ENCODE results near the gene TRH. TPM values are rescaled to one million over a fixed set of nuclear protein-coding genes. Genes with fewer than 3 reads are reported as not detected.
"Not testable (repeated sequence)": the region's sequence is repeated elsewhere in the genome, so short reads cannot be mapped to it uniquely, and the experiment has no call there.

TRH gene
- total RNA-seq, 6 experiments from 2014 or later = not detected

DNA sequence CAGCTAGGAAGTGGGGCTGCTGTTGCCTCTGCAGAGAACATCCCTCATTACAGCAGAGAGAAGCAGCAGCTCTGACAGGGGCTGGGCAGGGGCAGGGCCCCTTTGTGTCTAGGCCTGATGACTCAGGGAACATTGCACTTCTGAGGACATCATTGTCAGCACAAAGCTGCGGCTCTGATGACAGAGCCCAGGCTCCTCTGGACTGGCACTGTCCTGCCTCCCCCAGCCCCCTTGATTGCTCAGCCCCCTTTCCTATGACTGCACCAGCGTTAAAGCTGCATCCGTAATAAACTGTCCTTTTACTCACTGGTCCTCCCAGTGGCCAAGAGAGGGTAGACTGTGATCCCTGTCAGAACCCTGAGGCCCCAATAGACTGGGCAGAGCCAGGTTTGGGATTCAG lies 18.3 kb downstream of the TRH start:
- TF ChIP-seq, protein P1, sequence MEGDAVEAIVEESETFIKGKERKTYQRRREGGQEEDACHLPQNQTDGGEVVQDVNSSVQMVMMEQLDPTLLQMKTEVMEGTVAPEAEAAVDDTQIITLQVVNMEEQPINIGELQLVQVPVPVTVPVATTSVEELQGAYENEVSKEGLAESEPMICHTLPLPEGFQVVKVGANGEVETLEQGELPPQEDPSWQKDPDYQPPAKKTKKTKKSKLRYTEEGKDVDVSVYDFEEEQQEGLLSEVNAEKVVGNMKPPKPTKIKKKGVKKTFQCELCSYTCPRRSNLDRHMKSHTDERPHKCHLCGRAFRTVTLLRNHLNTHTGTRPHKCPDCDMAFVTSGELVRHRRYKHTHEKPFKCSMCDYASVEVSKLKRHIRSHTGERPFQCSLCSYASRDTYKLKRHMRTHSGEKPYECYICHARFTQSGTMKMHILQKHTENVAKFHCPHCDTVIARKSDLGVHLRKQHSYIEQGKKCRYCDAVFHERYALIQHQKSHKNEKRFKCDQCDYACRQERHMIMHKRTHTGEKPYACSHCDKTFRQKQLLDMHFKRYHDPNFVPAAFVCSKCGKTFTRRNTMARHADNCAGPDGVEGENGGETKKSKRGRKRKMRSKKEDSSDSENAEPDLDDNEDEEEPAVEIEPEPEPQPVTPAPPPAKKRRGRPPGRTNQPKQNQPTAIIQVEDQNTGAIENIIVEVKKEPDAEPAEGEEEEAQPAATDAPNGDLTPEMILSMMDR (IDR thresholded peaks at IDR 0.05) = peak; percentile 59; the same call in 1 of the 2 replicates
- Mint-ChIP-seq H3K36me3 (ENCODE audit: low read depth) (no peaks in the 10 kb centered on the region; the same call in 1 of the 2 replicates), H3K27ac (no peak overlapping the region), H3K4me3 (no peak overlapping the region), H3K27me3 (ENCODE audit: insufficient read depth) (peaks cover 53% of the 10 kb centered on the region), H3K4me1 (ENCODE audit: low read depth) (no peaks in the 10 kb centered on the region), H3K9me3 (no peaks in the 10 kb centered on the region)
- DNase-seq = no peak

DNA sequence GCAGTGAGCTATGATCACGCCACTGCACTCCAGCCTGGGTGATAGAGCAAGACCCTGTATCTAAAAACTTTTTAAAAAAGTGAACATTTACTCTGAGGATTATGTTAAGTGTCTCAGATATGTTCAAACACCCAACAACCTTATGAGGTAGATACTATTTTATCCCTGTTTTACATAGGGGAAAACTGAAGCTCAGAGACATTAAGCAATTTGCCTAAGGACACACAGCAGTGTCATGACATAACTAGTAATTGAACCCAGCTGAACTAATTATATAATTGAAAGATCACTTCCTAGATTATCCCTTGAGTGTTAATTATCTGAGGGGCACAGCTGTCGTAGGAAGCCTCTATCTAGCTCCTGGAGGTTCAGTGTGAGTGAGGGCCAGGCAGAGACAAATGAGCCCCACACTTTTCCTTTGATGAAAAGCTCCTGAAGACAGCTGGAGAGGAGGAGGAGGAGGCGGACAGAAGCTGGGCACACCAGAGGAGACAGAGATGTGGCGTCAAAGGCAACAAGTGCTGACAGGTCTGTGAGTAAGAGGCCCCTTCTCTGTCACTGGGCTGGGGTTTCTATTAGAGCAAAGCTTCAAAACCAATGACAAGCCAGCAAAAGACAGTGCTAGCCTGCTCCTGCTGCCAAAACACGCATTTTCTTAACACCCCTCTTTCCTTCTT lies 20.5 kb downstream of the TRH start:
- Mint-ChIP-seq H3K27ac (no peak overlapping the region), H3K4me1 (ENCODE audit: low read depth) (no peaks in the 10 kb centered on the region), H3K4me3 (no peak overlapping the region), H3K9me3 (no peaks in the 10 kb centered on the region), H3K36me3 (ENCODE audit: low read depth) (no peaks in the 10 kb centered on the region; the same call in 1 of the 2 replicates), H3K27me3 (ENCODE audit: insufficient read depth) (peaks cover 48% of the 10 kb centered on the region)
- DNase-seq = no peak
- TF ChIP-seq, protein P1 (IDR thresholded peaks at IDR 0.05) = no peak

DNA sequence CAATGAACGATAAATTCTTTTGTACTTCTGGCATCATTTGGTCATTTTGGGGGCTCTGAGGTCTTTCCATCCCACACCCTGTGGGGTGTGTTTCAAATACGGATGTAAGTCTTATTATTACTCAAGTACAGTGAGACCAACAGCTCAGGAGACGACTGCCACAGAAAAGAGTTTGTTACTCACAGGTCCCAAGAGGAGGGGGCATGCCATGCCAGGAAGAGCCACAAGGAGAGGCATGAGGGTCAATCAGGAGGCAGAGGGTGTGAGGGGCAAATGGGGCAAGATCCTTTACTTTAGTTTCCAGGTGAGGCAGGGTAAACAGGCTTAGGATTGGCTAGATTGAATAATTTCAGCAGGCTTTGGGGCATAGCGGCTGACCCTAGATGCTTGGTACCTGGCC lies 21.6 kb downstream of the TRH start:
- Mint-ChIP-seq H3K4me1 (ENCODE audit: low read depth) (no peaks in the 10 kb centered on the region), H3K9me3 (no peaks in the 10 kb centered on the region), H3K36me3 (ENCODE audit: low read depth) (no peaks in the 10 kb centered on the region; the same call in 1 of the 2 replicates), H3K27me3 (ENCODE audit: insufficient read depth) (peaks cover 50% of the 10 kb centered on the region), H3K4me3 (no peak overlapping the region), H3K27ac (no peak overlapping the region)
- TF ChIP-seq, protein P1 (IDR thresholded peaks at IDR 0.05) = no peak
- no peak for DNase-seq

DNA sequence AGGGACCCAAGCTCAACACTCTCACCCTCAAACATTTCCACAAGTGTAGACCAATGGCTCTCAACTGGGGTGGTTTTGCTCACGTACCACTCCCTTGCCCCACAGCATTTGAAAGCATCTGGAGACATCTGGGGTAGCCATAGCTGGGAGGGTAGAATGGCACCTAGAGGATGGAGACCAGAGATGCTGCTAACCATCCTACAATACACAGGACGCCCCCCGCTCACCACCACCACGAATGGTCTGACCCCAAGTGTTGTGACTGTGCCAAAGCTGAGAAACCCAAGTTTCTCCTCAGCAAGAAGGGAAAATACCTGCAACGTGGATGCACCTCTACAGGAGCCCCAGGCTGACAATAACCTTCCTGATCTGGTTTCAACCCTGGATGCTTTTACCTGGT lies 24.7 kb downstream of the TRH start:
- not testable (repeated sequence) for H3K36me3 Mint-ChIP-seq (ENCODE audit: low read depth); H3K27ac Mint-ChIP-seq; H3K9me3 Mint-ChIP-seq; H3K4me3 Mint-ChIP-seq; H3K4me1 Mint-ChIP-seq (ENCODE audit: low read depth); DNase-seq
- peaks cover 48% of the 10 kb centered on the region for H3K27me3 Mint-ChIP-seq (ENCODE audit: insufficient read depth)

DNA sequence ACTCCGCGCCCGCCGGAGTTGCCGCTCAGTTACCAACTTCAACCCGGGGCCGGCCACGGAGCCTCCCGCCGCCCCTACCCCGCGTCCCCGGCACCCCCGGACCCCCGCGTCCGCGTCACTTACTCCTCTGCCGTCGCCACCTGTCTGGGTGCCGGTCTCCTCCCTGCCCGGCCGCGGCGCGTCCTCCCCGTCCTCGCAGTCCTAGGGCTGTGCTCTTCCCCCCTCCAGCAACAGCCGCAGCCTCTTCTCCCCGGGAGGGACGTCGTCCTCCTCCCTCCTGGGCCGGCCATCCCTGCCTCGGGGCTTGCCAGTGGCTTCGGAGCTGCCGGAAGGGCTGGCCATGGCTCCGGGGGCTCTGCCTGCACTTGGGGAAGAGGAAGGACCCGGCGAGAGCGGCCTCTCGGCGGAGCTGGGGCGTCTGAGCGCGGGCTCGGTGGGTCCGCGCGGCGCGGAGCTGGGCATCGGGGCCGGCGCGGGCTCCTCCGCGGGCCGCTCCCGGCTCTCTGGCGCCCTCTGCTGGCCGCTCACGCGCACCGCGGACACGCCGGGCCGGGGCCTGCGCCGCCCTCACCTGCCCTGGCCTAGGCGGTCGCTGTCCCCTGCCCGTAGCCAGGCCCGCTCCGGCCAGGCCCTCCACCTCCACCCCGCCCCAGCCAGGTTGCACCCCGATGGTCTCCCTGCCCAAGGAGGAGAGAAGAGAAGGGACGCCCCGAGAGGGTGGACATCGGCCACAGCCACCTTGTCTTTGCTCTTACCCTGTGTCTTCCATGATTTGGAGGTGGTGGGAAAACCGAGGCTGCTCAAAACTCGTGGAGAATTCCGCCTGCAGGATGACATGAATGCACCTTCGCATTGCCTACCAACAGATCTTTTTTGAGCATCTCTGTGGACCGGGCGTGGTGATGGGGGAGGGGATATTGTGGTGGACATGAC lies 28.4 kb downstream of the TRH start:
- not testable (repeated sequence) for DNase-seq, H3K27ac Mint-ChIP-seq

More for the DNA sequence above, 28.4 kb downstream of the TRH start:
- TF ChIP-seq, protein P1 (IDR thresholded peaks at IDR 0.05) = peak; percentile 82
- not testable (repeated sequence) for H3K36me3 Mint-ChIP-seq (ENCODE audit: low read depth); H3K4me1 Mint-ChIP-seq (ENCODE audit: low read depth); H3K9me3 Mint-ChIP-seq
- 0 out of 2 replicates have a peak overlapping the region, but pooled peaks have one; percentile 53 for H3K4me3 Mint-ChIP-seq
- H3K27me3 Mint-ChIP-seq (ENCODE audit: insufficient read depth) = peaks cover 45% of the 10 kb centered on the region
